Activated gamma-delta T cell (primary cell): Measurements from ENCODE around the gene TMX1.
"Not testable (repeated sequence)": the region's sequence is repeated elsewhere in the genome, so short reads cannot be mapped to it uniquely, and the experiment has no call there.

ENCODE experiments used
- DNase-seq: peaks from one replicate; lab custom pipeline; 2025; lab: John Stamatoyannopoulos, UW
- total RNA-seq, 2 donors: gene quantifications; one replicate each; lab custom pipeline; 2026; lab: John Stamatoyannopoulos, UW

The TMX1 gene
- 57.8 to 59.8 reads per million in 2 donors for total RNA-seq

- peak; percentile 74 for DNase-seq
Observed at GRCh38 chr14:51239813-51240803, at the start of gene TMX1. TSS of gene TMX1 (plus strand) at chr14:51240247. CDS start at chr14:51240293, 46 bp downstream.

- no peak for DNase-seq
Observed at GRCh38 chr14:51201890-51202289, 38.2 kb upstream of the TMX1 start.

- no peak for DNase-seq
Observed at GRCh38 chr14:51202914-51203665, 37.0 kb upstream of the TMX1 start.

GRCh38 chr14:51203881-51204280, 36.2 kb upstream of the TMX1 start:
- DNase-seq = no peak

- DNase-seq = no peak
Observed at GRCh38 chr14:51205486-51205885, 34.6 kb upstream of the TMX1 start.

GRCh38 chr14:51206462-51206861, 33.6 kb upstream of the TMX1 start:
- DNase-seq = no peak

- DNase-seq = no peak
Observed at GRCh38 chr14:51207621-51208020, 32.4 kb upstream of the TMX1 start.

GRCh38 chr14:51208982-51209381, 31.1 kb upstream of the TMX1 start:
- no peak for DNase-seq

- DNase-seq = no peak
Observed at GRCh38 chr14:51209457-51209856, 30.6 kb upstream of the TMX1 start.

- DNase-seq = no peak
Observed at GRCh38 chr14:51210594-51210993, 29.5 kb upstream of the TMX1 start.

- no peak for DNase-seq
Observed at GRCh38 chr14:51211149-51211548, 28.9 kb upstream of the TMX1 start.

GRCh38 chr14:51216602-51217001, 23.4 kb upstream of the TMX1 start:
- DNase-seq = no peak

GRCh38 chr14:51219473-51220448, 20.3 kb upstream of the TMX1 start:
- DNase-seq = no peak

- not testable (repeated sequence) for DNase-seq
Observed at GRCh38 chr14:51223463-51223862, 16.6 kb upstream of the TMX1 start.

- no peak for DNase-seq
Observed at GRCh38 chr14:51224551-51224950, 15.5 kb upstream of the TMX1 start.

GRCh38 chr14:51225751-51226150, 14.3 kb upstream of the TMX1 start:
- no peak for DNase-seq

- no peak for DNase-seq
Observed at GRCh38 chr14:51228391-51228790, 11.7 kb upstream of the TMX1 start.

GRCh38 chr14:51228890-51229289, 11.2 kb upstream of the TMX1 start:
- DNase-seq = no peak

- DNase-seq = no peak
Observed at GRCh38 chr14:51236314-51236713, 3.7 kb upstream of the TMX1 start.

GRCh38 chr14:51240804-51241380, 845 bp downstream of the TMX1 start:
- DNase-seq = no peak
